IMR-90 (cell line): ENCODE data around the gene IFIT2.

Experiments used
- BHLHE40 ChIP-seq: fragments of 150-350 bp; IDR thresholded peaks from 2 replicates; pipeline ENCODE4 v1.6.1; 2016; ENCODE audit warnings: mild to moderate bottlenecking, low read depth, low read length
- CEBPB ChIP-seq: IDR thresholded peaks from 2 replicates; pipeline ENCODE4 v1.6.1; 2012; ENCODE audit warnings: low read depth, low read length, improper control_type of control experiment
- CHD1 ChIP-seq: IDR thresholded peaks from 2 replicates; pipeline ENCODE4 v1.6.1; 2012; ENCODE audit warnings: low read depth, low read length, improper control_type of control experiment
- CTCF ChIP-seq: conservative IDR thresholded peaks from 2 replicates; pipeline ENCODE4 v1.5.1; 2012; ENCODE audit warnings: mild to moderate bottlenecking, low read depth, low read length, improper control_type of control experiment
- FOS ChIP-seq: fragments of 150-350 bp; IDR thresholded peaks from 2 replicates; pipeline ENCODE4 v1.6.1; 2016; ENCODE audit warnings: low read depth, low read length
- MAFK ChIP-seq: IDR thresholded peaks from 2 replicates; pipeline ENCODE4 v1.6.1; 2012; ENCODE audit warnings: low read depth, low read length, improper control_type of control experiment
- MAZ ChIP-seq: IDR thresholded peaks from 2 replicates; pipeline ENCODE4 v1.6.1; 2012; ENCODE audit warnings: low read depth, mild to moderate bottlenecking, low read length, improper control_type of control experiment, moderate library complexity, borderline replicate concordance
- NFE2L2 ChIP-seq: fragments of 150-350 bp; IDR thresholded peaks from 2 replicates; pipeline ENCODE4 v1.6.1; 2016; ENCODE audit warnings: low read depth, mild to moderate bottlenecking, low read length
- POLR2A ChIP-seq: IDR thresholded peaks from 2 replicates; pipeline ENCODE4 v1.6.1; 2012; ENCODE audit warnings: mild to moderate bottlenecking, low read depth, low read length
- RAD21 ChIP-seq: IDR thresholded peaks from 2 replicates; pipeline ENCODE4 v1.6.1; 2012; ENCODE audit warnings: low read length, improper control_type of control experiment
- RCOR1 ChIP-seq: IDR thresholded peaks from 2 replicates; pipeline ENCODE4 v1.6.1; 2012; ENCODE audit warnings: mild to moderate bottlenecking, low read length, improper control_type of control experiment; ENCODE audit not compliant: insufficient replicate concordance
- RFX5 ChIP-seq: IDR thresholded peaks from 2 replicates; pipeline ENCODE4 v1.8.0; 2012; ENCODE audit warnings: low read depth, mild to moderate bottlenecking, low read length, moderate library complexity
- SMC3 ChIP-seq: fragments of 150-350 bp; IDR thresholded peaks from 2 replicates; pipeline ENCODE4 v1.6.1; 2016; ENCODE audit warnings: low read depth, mild to moderate bottlenecking, antibody characterized with exemption, low read length, moderate library complexity
- USF2 ChIP-seq: fragments of 150-350 bp; IDR thresholded peaks from 2 replicates; pipeline ENCODE4 v1.6.1; 2017; ENCODE audit warnings: mild to moderate bottlenecking, antibody characterized with exemption, low read length, low read depth

GRCh38 chr10:89314676-89315075 is 12.8 kb downstream of the IFIT2 start:
- TF ChIP-seq USF2: no peak
- TF ChIP-seq CTCF: no peak
- no peak for TF ChIP-seq SMC3
- TF ChIP-seq NFE2L2: no peak
- TF ChIP-seq POLR2A: no peak
- TF ChIP-seq MAZ: no peak
- no peak for TF ChIP-seq CHD1
- no peak for TF ChIP-seq BHLHE40
- TF ChIP-seq RFX5: no peak
- no peak for TF ChIP-seq CEBPB
- no peak for TF ChIP-seq RCOR1
- TF ChIP-seq RAD21: no peak
- no peak for TF ChIP-seq FOS
- no peak for TF ChIP-seq MAFK
